HCT116 (cell line): ENCODE data around the gene CFAP58.

Experiments used
- EZH2 ChIP-seq: fragments of 200-600 bp; sonication (generic); IDR thresholded peaks from 2 replicates; pipeline ENCODE4 v1.6.1; 2017; ENCODE audit warnings: antibody characterized with exemption, mixed run types
- EZH2phosphoT487 ChIP-seq: fragments of 200-600 bp; IDR thresholded peaks from 2 replicates; pipeline ENCODE4 v1.6.1; 2018; ENCODE audit warnings: antibody characterized with exemption, borderline replicate concordance
- POLR2A ChIP-seq: IDR thresholded peaks from 2 replicates; pipeline ENCODE4 v1.7.0; 2011; ENCODE audit warnings: borderline replicate concordance; ENCODE audit not compliant: insufficient read depth, insufficient read length; ENCODE audit errors: extremely low read depth
- POLR2AphosphoS5 ChIP-seq: IDR thresholded peaks from 2 replicates; pipeline ENCODE4 v1.6.1; 2011; ENCODE audit warnings: mild to moderate bottlenecking, low read depth, low read length, moderate library complexity
- RAD21 ChIP-seq: IDR thresholded peaks from 2 replicates; pipeline ENCODE4 v1.6.1; 2012; ENCODE audit warnings: low read depth, mild to moderate bottlenecking
- REST ChIP-seq: IDR thresholded peaks from 2 replicates; pipeline ENCODE4 v1.6.1; 2012; ENCODE audit warnings: low read depth
- ZNF274 ChIP-seq: fragments of 200-500 bp; sonication (Bioruptor generic); IDR thresholded peaks from 2 replicates; pipeline ENCODE4 v1.6.1; 2014; ENCODE audit warnings: mild to moderate bottlenecking, low read depth, low read length, inconsistent platforms
- TF ChIP-seq, protein P1 (sequence below), 3 experiments: fragments of 200-600 bp in 1 of 3; sonication (generic) in 1 of 3; IDR thresholded peaks in 2 of 3; conservative IDR thresholded peaks in 1 of 3; 2 replicates each; pipeline ENCODE4 v1.5.1; 2012 to 2017; ENCODE audit warnings: low read depth in 2 of 3, low read length in 2 of 3, antibody characterized with exemption in 1 of 3, borderline replicate concordance in 1 of 3, control low read depth in 1 of 3, mild to moderate bottlenecking in 1 of 3, mixed read lengths in 1 of 3, mixed run types in 1 of 3, moderate library complexity in 1 of 3; ENCODE audit not compliant: insufficient read depth in 1 of 3

GRCh38 chr10:104406715-104407650 is 53.4 kb downstream of the CFAP58 start:
- TF ChIP-seq, protein P1, sequence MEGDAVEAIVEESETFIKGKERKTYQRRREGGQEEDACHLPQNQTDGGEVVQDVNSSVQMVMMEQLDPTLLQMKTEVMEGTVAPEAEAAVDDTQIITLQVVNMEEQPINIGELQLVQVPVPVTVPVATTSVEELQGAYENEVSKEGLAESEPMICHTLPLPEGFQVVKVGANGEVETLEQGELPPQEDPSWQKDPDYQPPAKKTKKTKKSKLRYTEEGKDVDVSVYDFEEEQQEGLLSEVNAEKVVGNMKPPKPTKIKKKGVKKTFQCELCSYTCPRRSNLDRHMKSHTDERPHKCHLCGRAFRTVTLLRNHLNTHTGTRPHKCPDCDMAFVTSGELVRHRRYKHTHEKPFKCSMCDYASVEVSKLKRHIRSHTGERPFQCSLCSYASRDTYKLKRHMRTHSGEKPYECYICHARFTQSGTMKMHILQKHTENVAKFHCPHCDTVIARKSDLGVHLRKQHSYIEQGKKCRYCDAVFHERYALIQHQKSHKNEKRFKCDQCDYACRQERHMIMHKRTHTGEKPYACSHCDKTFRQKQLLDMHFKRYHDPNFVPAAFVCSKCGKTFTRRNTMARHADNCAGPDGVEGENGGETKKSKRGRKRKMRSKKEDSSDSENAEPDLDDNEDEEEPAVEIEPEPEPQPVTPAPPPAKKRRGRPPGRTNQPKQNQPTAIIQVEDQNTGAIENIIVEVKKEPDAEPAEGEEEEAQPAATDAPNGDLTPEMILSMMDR (IDR thresholded peaks at IDR 0.05 in 2 of 3, conservative IDR thresholded peaks at IDR 0.05 in 1 of 3; ENCODE audit: borderline replicate concordance in 1 of 3, insufficient read depth in 1 of 3, low read depth in 2 of 3, low read length in 2 of 3), result peak; percentile 65 to 80 (median 71); a peak in 5 of 6 replicates
- peak; percentile 84 for TF ChIP-seq RAD21
- TF ChIP-seq POLR2A, result no peak
- no peak for TF ChIP-seq POLR2AphosphoS5
- TF ChIP-seq EZH2phosphoT487, result no peak
- TF ChIP-seq REST, result no peak
- no peak for TF ChIP-seq ZNF274
- TF ChIP-seq EZH2, result no peak
